Femur (tissue), 1 donor: ENCODE measurements around the gene LCN1.

Experiments
- DNase-seq: peaks from one replicate; pipeline ENCODE4 v3.0.0-alpha.2; 2017

LCN1 gene

GRCh38 chr9:135549478-135550343 is 28.5 kb downstream of the LCN1 start:
- peak; percentile 8 for DNase-seq

GRCh38 chr9:135550344-135550918 is 29.2 kb downstream of the LCN1 start:
- peak; percentile 23 for DNase-seq

GRCh38 chr9:135551031-135551430 is 29.8 kb downstream of the LCN1 start:
- DNase-seq, result peak; percentile 16

DNA sequence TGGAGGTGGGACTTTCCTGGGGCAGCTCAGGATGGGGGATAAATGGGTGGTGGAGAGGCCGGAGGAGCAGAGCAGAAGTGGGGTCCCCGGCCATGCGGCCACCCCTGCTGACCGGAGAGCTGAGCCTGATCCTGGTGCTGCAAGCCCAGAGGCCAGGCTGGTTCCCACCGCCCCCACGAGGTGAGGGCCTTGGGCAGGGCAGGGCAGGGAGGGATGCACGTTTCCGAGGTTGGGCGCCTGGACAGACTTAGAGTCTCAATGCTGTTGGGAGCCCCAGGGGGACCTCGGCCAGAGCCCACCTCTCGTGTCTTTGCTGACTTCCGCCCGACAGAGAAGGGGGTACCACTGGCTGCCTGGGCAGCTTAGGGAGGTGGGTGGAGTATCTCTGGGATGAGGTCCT is 30.2 kb downstream of the LCN1 start:
- no peak for DNase-seq

DNA sequence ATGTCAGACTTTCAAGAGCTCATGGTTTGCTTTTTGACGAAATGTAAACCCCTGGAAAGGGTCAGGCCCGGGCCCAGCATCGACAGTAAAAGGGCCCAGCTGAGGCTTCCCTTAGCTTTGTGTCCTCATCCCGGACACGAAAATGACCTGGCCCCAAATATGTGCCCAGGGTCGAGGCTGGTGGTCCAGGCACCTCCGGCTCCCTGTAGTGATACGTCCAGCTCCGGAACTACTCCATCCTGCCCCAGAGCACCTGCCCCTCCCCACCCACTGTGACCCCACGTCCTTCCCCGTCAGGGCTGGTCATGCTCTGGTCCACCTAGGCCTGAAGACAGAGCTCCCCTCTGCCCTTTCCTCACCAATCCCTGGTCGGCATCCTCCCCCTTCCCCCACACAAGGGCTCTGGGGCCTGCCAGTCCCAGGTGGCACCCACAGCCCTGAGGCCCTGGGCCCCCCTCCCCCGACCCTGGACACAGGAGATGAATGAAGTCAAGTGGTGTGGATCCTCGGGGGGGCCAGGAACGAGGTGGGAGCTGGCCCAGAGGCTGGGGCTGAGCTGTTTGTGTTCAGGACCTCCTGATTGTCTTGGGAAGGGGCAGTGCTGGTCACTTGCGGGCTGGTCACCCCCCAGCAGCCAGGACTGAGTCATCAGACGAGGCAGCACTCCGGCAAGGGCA is 30.9 kb downstream of the LCN1 start:
- no peak for DNase-seq

- DNase-seq, result no peak
Observed at GRCh38 chr9:135552698-135553171, 31.5 kb downstream of the LCN1 start.

DNA sequence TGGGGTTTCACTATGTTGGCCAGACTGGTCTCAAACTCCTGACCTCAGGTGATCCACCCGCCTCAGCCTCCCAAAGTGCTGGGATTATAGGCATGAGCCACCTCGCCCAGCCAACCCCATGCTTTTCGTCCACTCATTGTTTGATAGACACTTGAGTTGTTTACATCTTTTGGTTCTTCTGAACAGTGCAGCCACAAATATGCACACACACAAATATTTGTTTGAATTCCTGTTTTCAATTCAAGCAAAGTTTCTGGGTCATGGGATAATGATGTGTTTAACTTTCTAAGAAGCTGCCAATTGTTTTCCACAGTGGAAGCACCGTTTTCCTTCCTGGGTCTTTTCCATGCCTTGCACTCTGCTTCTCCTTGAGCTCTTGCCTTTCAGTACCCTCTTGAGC is 33.5 kb downstream of the LCN1 start:
- DNase-seq, result no peak

- DNase-seq, result no peak
Observed at GRCh38 chr9:135555203-135555602, 34.0 kb downstream of the LCN1 start.

DNA sequence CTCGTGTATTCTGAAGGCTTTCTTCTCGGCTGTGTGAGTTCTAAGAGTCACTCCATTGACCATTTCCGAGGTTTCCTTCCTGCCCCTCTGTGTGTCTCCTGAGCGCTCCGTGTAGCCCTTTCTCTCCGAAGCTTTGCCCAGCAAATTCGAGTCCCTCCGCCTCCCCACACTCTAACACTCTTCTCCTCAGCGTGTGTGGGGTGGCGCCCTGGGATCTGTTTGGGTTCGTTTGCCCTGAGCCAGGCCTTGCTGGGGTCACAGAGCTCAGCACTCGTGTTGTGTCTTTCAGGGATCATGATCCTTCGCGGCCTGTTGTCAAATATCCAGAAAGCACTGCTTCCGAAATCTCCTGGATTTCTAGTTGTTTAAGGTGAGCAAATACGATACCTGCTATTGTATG is 34.7 kb downstream of the LCN1 start:
- no peak for DNase-seq

GRCh38 chr9:135559606-135560005 is 38.4 kb downstream of the LCN1 start:
- DNase-seq, result no peak

DNA sequence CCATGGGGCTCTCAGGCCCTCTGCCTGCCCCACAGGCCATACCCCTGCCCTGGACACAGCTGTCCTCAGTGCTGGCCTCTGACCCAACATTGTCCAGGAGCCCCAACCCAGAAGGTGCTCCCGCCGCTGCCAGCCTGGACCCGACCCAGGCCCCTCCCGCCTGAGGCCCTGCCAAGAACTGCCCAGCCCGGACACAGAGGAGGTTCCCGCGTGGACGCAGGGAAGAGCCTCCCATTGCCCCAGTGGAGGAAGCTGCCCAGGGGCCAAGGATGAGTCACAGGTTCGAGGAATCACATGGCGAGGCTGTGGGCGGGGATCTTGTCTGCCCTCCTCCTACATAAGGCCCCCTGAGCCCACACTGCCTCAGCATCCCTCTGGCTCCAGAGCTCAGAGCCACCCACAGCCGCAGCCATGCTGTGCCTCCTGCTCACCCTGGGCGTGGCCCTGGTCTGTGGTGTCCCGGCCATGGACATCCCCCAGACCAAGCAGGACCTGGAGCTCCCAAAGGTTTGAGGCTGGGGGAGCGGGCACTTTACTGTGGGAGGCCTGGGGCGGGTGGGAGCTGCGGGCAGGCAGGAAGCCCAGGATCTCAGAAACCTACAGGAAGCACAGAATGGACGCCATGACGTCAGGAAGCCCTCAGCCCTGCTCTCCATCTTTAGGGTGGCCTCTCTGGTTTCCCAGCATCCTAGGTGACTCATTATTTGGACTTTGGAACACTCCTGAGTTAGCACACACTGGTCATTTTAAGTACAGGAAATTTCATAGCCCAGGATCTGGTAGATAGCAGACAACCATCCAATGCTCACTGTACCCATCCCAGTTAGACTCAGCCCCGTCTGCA is 40.4 kb downstream of the LCN1 start, which contains the start of gene PAEP:
Gene PAEP, plus strand, starts transcription at position 366 of the 844 bp plus-strand sequence.
- no peak for DNase-seq

DNA sequence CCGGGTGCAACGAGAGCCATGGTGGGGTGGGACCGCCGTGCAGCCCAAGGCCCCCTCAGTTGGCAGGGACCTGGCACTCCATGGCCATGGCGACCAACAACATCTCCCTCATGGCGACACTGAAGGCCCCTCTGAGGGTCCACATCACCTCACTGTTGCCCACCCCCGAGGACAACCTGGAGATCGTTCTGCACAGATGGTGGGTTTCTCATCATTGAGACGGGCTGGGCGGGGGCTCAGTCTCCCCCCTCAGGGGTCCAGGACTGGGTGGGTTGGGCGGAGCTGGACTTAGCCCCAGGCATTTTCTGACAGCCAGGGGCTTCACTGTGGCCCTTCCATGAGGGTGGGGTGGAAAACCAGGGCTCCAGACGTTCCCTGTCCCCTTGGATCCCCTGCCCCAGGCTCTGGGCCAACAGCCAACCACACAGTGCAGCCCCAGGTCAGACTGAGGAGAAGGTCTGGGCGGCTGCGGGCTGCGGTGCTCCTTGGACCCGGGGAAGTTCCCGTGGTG is 41.0 kb downstream of the LCN1 start:
- DNase-seq, result no peak

DNA sequence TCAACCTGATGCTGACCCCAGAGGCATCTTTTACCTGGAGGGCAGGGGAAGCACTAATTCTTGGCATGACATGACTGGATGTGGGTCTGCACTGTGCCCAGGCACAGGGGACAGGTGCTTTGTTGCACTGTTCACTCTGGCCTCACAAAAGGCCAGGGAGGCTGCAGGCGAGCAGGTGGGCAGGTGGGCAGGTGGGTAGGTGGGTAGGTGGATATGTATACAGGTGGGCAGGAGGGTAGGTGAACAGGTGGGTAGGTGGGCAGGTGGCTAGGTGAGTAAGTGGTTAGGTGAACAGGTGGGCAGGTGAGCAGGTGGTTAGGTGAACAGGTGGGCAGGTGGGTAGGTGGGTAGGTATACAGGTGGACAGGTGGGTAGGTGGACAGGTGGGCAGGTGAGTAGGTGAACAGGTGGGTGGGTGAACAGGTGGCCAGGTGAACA is 41.8 kb downstream of the LCN1 start:
- DNase-seq, result no peak

GRCh38 chr9:135563858-135564257 is 42.6 kb downstream of the LCN1 start:
- DNase-seq, result no peak

DNA sequence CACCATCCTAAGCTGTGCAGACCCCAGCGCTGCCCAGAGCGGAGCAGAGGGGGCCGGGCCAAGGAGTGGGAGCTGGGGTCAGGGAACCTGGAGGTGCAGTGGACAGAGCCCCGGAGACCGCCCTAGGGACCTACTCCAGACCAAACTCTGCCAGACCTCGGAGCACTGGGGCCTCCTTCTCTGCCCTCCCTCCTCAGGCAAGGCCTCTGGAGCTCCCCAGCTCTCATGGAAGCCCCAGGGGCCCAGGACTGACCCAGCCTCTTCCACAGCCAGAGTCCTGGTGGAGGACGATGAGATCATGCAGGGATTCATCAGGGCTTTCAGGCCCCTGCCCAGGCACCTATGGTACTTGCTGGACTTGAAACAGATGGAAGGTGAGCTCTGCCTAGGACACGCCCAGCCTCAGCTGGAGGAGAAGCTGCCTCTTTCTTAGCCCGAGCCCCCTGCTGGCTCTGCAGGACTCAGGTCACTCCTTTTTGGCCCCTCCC is 43.9 kb downstream of the LCN1 start:
- no peak for DNase-seq

GRCh38 chr9:135565636-135566035 is 44.4 kb downstream of the LCN1 start:
- no peak for DNase-seq

- no peak for DNase-seq
Observed at GRCh38 chr9:135566552-135566951, 45.3 kb downstream of the LCN1 start.

- DNase-seq, result no peak
Observed at GRCh38 chr9:135567311-135567710, 46.1 kb downstream of the LCN1 start.

GRCh38 chr9:135568026-135568425 is 46.8 kb downstream of the LCN1 start:
- no peak for DNase-seq

- DNase-seq, result no peak
Observed at GRCh38 chr9:135570456-135570855, 49.2 kb downstream of the LCN1 start.

GRCh38 chr9:135572233-135572632 is 51.0 kb downstream of the LCN1 start:
- DNase-seq, result no peak

- no peak for DNase-seq
Observed at GRCh38 chr9:135573124-135573523, 51.9 kb downstream of the LCN1 start.
